Activated T-cell treated with anti-CD3 and anti-CD28 coated beads for 24 hours (primary cell): ENCODE data around the gene LIN52.

Source experiments
- DNase-seq: peaks from one replicate; pipeline ENCODE4 v3.0.0-alpha.2; 2020; ENCODE audit warnings: low read depth

Gene LIN52

GRCh38 chr14:74237441-74237840, 152.7 kb downstream of the LIN52 start:
- DNase-seq = no peak

GRCh38 chr14:74238974-74239847, 154.5 kb downstream of the LIN52 start, which contains the start of gene VSX2:
TSS of gene VSX2 (plus strand) at chr14:74239449. CDS start at chr14:74239562, 113 bp downstream.
- no peak for DNase-seq

DNA sequence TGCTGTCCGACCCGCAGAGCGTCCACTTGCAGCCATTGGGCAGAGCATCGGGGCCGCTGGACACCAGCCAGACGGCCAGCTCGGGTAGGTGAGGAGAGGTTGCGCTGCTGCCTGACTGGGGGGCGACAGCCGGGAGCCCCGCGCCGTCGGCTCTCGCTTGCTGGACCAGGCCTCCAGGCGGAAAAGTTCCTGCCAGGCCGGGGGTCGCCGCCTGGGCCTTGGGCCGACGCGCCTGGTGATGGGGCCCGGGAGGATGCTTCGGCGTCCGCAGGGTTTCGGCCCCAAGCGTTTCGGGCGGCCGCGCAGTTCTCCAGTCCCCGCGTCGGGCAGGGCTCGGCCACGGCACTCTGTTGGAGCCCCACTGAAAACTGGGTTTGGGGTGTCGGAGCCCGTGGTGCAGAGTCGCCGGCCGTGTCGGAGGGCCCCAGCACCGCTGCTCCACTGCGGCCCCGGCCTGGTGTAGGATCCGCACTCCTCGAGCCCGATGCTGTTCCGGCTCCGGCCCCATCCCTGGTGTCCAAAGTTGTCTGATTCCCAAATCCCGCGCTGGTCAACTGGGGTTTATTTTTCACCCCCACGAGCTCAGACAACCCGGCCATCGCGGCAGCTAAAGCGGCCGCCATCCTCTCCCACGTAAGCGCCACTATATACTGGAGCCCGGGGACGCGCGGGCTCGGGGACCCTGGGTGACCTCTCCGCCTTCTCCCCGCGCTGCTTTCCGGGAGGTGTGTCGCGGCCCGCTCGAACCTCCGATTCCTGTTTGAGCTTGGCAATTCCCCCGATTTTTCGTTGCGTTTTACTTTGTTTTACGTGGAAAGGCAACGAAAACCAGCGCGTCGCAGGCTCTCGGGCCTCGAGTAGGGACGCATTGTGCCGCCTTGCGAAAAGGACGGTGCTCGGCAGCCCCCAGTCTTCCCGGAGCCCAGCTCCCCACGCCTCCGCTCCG, 155.4 kb downstream of the LIN52 start:
- no peak for DNase-seq

DNA sequence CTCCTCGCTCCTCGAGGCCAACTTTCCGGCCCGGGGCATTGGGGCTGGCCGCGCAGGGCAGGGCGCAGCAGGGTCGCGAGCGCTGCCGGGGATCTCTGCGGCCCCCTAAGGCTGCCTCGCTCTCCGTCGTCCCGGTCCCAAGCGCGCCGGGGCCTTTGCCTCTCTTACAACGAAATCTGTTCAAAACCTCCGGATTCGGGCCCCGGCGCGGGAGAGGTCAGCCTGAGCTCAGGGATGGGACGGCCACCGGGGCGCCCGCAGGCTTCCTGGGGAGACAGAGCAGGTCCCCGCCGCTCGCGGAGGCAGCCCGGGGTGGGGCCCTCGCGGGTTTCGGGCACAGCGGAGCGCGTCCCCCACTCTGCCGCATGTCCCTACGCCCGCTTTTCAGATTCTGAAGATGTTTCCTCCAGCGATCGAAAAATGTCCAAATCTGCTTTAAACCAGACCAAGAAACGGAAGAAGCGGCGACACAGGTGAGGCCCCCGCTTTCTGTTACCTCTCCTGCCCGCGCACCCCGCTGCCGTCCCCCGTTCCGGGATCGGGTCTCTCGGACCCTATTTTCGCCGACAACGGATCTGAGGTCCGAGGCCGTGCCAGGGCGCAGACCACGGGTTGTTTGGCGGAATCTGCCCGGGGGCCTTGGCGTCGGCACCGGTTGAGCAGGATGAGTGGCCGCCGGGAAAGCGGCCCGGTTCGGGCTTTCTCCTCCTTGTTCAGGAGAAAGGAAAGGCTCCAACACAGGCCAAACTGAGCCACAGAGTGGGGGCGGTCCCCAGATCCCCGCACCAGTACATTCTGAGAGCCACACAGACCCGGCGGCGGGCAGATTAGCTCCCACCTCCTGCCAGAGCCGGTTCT, 156.3 kb downstream of the LIN52 start:
- DNase-seq = no peak

- no peak for DNase-seq
These were observed 156.9 kb downstream of the LIN52 start for GRCh38 chr14:74241652-74242017.

- DNase-seq = no peak
These were observed 157.4 kb downstream of the LIN52 start for GRCh38 chr14:74242021-74242779.

DNA sequence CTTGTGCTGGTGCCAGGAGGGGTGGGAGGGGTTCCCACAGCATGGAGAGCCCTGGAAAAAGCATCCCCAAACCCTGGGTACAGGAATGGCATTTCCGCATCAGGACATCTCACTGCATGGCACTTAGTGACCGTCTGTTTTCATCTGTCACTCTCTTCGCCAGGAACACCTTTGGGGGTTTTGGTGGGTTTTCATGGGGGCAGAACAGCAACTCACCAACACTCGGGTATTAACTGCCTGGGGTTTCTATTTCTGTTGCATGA, 158.0 kb downstream of the LIN52 start:
- DNase-seq = no peak

- no peak for DNase-seq
These were observed 158.3 kb downstream of the LIN52 start for GRCh38 chr14:74243051-74243450.

DNA sequence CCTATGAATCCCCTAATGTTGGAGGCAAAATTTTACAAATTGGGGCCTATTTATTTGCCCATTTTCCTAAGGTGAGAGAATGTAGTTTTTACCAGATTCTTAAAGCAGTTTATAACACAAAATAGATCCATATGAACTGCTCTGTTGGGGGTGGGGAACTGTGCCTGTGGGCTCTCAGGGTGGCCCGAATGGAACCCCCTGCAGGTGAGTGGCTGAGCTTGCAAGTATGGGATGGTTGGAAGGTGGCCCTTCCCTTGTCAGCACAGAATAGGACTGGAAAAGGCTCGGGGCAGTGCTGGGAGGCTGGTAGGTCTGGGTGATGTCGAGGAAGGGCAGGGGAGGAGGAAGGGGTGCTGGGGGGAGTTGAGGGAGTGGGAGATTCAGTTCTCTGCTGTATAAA, 159.4 kb downstream of the LIN52 start:
- DNase-seq = no peak

DNA sequence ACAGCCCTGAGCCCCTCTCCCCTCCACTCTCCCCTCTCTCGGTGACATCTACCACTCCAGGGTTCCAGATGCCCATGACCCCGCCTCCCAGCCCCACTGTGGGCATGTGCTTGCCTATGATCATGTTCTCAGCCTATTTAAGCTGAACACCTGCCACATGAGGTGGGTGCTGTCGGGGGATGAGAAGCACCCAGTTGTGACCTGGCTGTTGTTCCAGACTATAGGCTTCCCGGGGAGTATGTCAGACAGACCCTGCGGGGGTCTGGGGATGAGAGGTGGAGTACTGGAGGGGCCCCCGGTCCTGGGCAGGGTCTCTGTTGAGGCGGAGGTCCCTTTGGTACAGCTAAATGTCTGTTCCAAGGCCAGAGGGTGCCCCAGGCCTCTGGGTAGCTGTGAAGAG, 160.5 kb downstream of the LIN52 start:
- no peak for DNase-seq

- DNase-seq = no peak
These were observed 161.8 kb downstream of the LIN52 start for GRCh38 chr14:74246542-74246941.

GRCh38 chr14:74248017-74248416, 163.3 kb downstream of the LIN52 start:
- no peak for DNase-seq

- DNase-seq = no peak
These were observed 164.9 kb downstream of the LIN52 start for GRCh38 chr14:74249433-74250375.
